ENCODE results near the gene AOAH.

The AOAH gene

DNA sequence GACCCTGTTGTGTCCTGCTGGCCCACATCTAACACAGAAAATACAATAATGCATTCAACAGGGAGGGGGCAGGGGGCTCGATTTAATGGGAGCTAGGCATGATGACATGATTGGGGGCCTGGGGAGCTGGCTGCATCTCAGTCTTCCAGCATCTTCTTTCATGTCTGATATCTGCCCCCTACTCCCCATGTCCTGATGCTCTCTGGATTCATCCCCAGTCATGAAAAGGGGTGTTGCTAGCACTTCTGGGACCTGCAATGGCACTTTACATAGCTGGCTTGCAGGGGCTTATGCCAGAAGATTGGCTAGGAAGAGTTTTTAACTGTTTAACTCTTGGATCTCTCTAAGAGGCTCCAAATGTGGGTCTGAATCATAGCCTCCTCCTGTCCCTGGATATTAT lies 94.9 kb downstream of the AOAH start:
- no peak for DNase-seq (ENCODE audit: low spot score)

DNA sequence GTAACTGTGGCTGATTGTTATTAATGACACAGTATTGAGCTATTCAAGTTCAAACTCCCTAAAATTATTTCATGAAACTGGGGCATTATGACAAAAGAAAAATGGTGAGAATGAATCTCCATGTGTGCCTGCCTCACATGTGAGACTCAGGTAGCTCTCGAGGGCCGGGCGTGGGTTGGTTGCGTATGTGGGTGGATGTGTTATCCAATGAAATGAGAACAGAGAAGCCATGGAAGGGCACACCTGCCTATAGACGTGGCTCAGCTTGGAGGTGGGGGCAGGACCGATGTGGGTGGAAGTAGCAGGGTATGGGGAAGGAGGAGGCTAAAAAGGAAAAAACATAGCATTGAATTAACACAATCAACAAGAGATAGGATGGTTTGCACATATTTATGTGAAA lies 96.5 kb downstream of the AOAH start:
- DNase-seq (ENCODE audit: low spot score): no peak

DNA sequence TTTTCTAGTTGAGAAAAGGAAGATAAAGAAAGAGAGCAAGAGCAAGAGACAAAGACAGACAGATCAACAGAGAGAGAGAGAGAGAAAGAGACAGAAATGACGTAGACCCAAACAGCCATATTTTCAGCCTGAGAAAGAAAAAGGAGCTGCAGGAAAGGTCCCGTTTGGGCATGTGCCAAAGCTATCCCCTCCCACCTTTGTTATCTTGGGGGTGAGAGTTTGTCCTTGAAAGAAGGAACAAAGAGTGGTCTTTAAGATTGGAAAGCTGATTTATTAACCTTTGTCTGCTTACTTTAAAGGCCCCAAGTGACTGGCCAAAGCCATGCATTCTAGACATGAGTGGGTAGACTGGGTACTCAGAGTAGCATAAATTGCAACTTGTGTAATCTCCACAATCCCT lies 98.2 kb downstream of the AOAH start:
- no peak for DNase-seq (ENCODE audit: low spot score)

DNA sequence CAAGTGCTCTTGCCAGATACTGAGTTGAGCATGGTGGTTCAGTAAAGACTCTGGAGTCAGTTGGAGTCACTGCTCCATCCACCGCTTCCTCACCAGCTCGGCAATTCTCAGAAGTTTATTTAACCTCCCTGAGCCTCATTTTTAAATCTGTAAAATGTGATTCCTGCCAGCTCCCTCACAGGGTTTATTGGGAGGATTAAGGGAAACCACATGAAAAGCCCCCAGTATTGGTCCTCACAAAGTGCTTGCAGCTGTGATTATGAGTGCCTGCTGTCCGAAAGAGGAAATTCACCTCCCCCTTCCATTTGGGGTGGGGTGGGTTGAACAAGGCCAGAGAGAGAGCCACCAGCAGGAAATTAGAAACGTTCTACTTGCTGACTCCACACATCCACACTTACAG lies 99.0 kb downstream of the AOAH start:
- no peak for DNase-seq (ENCODE audit: low spot score)

DNA sequence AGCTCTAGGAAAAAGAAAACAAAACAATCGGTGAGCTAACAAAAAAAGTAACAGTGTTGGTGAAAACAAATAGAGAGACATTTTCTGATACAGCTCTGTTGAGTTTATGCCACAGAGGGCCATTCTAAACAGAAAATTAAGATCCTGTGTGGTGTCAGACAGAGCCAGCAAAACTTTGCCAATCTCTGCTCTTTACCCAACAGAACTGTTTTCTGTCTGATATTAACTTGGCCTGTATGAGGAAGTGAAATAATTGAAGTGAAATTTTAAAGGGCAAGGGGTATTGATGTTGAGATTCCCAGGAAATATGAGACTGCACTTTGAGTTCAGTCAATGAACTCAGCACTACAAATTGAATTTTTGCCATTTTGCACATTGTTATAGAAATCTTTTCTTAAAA lies 101.0 kb downstream of the AOAH start:
- no peak for DNase-seq (ENCODE audit: low spot score)

DNA sequence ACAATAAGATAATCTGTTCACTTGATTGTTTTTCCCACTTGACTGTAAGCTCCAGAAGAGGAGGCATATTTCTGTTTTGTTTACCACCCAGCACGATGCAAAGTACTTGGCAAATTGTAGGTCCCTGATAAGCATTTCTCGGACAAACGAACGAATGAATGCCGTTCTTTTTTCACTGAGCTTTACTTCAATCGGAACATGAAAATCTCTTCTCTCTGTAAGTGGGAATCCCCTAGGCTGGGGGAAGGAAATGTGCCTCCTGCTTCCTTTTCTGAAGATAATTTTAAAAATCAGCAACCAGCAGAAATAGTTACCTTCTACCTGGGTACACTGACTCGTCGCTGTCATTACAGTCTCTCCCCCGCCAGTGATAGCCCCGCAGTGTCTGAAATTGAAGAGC lies 102.9 kb downstream of the AOAH start:
- DNase-seq (ENCODE audit: low spot score): no peak

DNA sequence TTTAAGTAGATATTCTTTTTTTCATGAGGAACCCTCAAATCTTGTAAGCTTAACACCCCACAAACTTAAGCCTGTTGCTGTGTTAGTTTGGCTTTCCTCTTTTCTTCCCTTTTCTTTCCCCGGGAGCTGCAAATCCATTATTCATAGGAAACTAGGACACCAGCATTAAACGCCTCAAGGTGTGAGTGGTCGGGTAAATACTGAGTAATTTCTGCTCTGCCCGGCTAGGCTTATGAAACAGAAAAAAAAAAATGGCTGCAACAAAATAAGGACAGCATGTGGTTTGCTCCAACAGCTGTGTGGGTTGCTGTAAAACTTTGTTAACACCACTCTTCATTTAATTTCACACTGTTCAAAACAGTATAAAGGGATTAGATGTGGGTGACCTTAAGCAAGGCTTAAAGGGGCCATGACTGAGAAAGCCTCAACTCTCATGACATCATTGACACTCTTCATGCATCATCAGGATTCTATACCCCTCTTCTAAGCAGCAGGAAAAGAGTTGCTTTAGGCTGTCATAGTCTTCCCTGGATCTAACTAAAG lies 104.1 kb downstream of the AOAH start:
- no peak for DNase-seq (ENCODE audit: low spot score)

DNA sequence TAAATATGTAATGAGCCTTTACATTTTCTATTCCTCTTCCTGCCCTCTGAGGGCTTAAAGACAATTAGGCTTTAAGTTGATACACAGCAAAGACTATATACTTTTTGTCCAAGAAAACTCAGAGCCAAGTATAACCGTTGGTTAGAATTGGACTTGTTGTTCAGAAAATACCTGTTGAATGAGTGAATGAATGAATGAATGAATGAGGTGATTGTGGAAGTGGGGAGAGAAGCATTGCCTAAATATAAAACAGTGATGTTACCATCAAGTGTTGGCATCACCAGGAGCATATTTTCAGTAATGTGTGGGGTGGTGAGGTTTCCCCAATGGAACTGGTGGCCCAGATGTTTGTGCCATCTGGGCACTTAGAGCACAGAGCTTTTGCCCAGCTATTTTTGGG lies 106.9 kb downstream of the AOAH start:
- no peak for DNase-seq (ENCODE audit: low spot score)

DNA sequence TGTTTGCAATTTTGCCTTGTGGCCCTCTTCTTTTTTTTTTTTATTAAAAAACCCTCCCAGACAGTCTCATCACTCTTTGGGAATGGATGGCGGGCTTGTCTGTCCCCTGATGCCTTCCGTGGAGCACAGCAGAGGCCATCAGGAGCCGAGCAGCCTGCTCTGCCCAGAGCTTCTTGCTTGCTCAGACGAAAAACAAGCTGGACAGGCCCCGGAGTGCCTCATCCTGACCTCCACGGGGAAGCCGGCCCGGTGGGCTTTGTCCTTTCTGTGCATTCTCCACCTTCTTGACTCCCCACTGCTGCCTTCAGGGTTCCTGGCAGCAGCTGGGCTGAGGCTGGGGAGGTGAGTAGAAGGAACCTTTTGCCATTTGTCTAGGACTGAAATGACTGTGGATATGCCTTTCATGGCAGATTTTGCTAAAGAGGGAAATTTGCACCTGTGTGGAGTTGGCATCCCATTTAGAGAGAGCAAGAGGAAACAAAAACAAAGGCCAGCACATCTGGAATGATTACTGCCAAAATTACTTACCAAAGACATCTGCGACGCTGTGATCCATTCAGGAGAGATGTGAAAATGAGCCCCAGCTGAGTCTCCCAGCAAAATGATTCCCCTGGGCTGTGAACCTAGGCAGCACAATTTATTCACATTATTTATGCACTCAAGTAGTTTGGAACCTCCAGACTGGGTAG lies 108.3 kb downstream of the AOAH start:
- DNase-seq (ENCODE audit: low spot score): no peak

DNA sequence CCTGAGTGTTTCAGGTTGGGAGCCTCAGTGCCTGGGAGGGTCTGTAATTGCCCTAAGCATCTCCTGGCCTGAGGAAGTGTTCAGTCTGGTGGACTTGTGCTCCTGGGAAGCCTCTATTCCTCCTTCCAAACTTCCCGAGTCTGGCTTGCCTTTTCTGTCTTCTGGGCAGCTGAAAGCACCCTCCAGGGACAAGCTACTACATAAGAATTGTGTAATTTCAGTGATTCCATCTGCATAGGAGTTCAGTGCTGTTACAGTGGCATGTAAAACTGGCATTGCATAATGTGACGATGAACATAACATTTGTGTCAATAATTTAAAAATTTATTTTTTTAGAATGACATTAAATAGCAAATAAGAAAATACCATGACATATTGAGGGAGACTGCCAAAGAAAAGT lies 109.3 kb downstream of the AOAH start:
- DNase-seq (ENCODE audit: low spot score): no peak

DNA sequence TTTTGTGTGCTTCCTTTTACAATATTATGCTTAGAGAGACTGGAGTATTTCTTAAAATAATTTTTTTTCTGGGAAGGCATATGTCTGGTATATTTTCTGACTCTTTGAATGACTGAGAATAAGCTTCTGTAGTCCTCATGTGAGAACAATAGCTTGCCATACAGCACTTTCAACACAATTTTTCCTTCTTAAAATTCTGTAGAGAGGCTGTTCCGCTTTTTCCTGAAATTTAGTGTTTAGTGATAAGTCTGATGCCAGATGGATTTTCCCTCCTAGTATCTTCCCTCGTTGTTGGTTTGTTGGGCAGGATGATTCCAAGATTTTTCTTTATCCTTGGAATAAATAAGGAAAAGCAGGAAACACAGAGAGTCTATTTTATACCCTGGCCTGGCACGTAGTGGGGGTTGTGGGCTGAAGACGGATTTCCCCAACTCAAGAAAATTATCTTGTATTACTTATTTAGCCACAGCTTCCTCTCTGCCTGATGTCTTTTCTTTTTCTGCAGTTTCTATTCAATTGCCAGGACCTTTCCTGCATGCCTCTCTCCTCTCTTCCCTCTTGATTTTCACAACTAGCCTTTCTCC lies 111.2 kb downstream of the AOAH start:
- no peak for DNase-seq (ENCODE audit: low spot score)

DNA sequence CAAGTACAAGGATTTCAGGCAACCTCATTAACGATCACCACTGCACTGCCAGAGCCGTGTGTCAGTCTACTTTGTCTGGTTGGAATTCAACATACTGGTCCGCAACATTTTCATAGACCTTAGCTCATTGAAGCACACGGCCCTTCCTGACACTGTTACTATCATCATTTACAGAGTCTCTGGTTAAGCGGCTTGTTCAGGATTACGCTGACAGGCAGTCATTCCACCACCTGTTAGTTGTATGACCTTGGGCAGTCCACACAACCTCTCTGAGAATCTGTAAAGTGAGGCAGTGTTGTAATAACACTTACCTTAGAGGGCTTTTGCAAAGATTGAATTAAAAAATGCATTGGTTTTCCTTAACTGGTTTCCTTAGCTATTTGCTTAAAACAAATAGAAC lies 112.6 kb downstream of the AOAH start:
- no peak for DNase-seq (ENCODE audit: low spot score)

DNA sequence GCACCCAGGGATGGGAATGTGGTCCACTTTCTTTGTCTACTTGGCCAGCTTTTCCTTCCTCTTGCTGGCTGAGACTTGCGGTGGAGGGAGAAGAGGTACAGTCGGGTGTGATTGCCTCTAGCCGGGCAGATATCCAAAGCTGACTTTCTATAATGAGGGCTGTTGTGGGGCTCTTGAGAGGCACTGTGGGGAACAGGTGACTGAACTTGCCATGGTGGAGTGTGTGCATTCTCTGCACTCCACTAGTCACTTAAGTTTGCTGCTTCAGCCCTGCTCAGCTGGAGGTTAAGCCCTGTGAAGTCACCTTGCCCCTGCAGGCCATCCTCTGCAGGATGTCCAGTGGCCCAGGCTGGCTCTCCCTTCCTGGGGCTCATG lies 116.6 kb downstream of the AOAH start:
- DNase-seq (ENCODE audit: low spot score): peak; percentile 34

DNA sequence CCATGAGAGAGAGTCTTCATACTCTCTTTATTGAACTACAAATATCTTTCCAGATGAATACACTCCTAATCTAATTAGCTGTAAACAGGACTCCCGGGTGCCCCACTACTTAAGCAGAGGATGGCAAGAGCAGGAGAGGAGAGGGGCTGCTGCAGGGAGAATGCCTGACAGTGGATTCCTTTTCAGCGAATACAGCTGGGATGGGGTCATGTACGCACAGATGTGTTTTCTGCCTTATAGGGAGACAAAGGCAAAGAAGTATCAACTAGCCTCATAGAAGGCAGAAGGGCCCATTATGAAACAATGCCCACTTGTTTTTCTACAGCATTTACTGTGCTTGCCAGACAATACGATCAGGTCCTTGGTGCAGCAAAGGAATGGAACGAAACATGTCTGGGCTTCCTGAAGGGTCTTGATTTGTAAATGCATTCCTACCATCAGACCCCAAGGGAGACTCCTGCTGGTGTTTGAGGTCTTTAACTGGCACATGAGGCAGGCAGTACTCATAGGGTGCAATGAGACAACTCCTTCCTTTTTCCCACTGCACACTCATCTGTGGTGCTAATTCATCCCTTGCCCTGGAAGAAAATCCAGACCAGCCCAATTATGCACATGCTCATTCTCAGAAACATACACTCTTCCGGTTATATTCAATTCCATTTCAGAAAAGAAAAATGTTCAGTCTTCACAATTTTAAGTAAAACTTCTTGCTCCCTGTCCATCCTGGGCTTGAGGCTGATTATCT lies 117.1 kb downstream of the AOAH start:
- peak; percentile 41 for DNase-seq (ENCODE audit: low spot score)

DNA sequence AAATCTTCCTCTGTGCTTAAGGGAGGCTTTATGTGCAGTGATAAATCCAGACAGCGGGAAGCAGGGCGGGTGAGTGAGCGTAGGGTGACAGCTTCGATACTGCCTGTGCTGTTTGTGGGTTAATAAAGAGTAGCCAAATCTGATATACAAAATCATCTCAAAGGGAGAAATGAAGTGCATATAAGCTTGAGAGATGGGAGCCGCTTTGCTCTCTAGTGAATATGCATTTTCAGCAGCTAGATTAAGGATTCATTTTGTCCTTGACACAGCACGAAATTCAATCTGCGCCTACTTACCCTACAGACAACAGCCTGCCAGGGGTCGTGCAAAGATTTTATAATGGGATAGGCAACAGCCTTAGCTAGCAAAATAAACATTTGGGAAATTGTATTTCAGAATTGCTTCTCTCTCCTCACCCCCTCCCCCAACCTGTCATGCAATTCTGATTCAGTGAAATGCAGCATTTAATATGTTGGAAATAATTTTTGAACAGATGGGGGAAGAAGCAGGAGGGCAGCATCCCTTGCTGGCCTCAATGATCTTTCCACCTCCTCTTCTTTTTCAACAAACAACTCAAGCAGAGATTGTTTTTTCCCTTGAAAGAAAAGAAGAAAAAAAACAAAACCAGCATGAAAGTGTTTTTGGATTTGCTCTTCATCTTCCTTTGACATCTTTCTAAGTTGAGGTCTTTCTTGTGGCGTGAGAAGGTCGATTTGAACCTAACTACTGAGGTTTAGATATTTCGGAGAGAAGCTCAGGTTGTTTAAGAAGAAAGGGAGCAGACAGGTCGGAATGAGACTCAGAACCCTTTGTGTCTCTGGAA lies 117.9 kb downstream of the AOAH start:
- peak; percentile 92 for DNase-seq (ENCODE audit: low spot score)

DNA sequence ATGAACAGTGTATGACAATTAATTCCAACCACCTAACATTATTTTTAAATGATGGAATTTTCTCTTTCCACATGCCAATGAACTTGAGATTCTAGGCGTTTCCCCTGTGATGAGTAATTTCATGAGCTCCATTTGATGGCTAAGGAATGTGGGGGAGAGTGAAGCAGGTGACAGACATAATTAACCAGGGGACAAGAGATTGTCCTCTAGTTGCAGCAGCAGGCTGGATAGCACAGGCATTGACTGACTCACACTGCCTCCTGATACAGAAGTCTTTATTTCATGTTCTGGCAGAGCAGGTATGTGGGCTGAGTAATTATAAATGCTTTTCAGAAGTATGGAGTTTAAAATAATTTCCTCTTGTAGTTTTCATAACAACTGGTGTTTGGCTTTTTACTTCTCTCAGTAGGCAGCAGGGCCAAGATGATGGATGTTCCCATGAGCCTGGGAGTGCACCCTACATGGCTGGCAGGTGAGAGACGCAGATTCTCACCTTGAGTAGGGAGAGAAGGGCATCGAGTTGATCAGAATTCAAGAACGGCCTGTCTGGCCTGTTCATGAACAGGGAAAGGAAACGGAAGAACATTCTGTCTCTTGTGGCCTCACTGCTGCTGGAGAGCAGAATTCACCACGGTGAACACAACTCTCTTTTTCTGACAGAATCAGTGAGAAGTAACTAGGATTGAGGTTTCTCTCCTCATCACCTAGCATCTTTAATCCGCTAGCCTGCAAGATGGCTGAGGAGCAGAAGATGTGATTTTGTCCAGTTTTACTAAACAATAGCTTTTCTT lies 118.8 kb downstream of the AOAH start:
- peak; percentile 59 for DNase-seq (ENCODE audit: low spot score)

DNA sequence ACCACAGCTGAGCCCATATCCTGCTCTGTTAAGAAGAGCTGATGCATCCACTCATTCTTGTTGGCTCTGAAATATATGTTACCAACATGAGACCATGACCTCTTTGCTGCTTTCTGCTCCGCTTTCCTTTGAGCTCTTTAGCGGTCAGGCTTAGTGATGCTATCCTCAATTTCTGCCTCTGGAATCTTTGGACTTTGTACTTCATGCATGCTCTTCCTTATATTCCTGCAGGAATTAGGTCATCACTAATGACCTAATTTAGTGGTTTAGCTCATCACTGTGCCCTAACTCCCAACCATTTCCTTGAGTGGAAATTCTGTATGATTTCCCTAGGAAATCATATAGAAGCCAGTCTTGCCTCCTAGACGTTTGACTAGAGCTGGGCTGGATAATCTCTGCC lies 119.5 kb downstream of the AOAH start:
- DNase-seq (ENCODE audit: low spot score): peak; percentile 59

DNA sequence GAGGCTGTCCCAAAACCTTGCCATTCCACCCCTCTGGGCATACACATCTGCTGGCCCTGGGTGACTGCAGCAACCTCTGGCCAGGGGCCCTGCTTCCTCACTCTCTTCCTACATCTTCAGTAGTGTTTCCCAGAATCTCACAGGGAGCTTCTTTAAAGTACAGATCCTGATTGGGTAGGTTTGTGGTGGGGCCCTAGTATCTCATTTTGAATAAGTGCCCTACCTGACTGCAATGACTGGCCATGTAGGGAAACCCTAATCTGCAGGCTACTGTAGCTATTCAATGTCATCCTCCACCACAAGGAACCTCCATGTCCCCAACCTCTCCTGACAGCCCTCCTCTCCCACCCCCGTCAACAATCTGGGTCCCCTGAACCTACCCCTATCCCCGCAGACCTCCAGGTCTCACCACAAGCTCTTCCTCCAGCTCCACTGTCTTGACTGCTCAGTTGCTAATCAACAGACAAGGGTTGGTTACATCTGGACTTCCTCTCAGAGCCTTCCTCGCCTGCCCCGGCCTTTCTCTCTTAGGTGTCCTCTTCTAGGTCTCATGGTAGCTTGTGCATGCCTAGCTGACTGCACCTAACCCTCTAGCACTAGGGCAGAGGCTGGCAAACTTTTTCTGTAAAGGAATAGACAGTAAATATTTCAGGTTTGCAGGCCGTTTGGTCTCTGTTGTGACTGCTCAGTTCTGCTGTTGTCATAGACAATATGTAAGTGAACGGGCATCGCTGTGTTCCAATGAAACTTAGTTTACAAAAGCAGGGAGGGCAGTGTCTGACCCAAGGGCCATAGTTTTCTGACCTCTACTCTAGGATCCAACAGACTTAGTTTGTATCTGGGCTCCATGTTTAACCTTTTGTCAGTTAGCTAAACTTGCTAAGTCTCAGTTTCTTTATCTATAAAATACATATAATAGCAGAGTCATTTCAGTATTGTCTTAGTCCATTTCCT lies 121.1 kb downstream of the AOAH start:
- no peak for DNase-seq (ENCODE audit: low spot score)

DNA sequence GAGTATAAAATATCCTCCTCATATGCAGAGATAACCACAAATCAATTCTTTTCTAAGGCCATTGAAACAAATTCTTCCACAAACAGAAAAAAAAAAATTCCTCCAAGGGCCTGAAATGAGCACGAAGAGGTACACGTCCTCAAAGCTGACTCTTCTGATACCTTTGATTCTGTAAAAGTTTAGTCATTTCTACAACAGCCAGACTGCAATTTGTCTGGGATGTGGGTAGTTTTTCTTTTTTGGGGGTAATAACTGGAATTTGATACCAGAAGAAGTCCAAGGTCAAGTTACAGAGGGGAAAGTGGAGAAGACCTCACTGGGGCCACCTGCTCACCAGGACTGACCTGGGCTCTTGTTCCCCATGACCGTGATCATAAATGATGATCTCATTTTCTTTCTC lies 121.8 kb downstream of the AOAH start:
- DNase-seq (ENCODE audit: low spot score): no peak

DNA sequence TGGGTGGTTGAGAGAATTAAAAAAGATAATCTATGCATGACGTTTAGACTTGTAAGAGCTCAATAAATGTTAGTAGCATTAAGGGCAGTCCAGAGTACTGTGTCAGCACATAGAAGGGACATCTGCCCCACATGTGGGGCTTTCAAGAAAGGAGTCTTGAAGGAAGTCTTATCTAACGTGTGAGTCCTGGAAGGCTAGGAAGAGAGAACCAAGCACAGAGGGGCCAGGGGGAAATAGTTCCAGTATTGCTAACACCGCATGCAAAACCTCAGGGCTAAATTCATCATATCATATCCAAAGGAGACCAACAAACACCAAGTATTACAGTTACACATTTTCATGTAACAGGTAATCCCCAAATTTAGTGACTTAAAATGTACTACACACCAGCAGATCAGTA lies 122.7 kb downstream of the AOAH start:
- DNase-seq (ENCODE audit: low spot score): no peak

Data from cerebellar cortex (tissue), 1 donor.